Measurements from ENCODE around the gene SNX8.

SNX8 gene

DNA sequence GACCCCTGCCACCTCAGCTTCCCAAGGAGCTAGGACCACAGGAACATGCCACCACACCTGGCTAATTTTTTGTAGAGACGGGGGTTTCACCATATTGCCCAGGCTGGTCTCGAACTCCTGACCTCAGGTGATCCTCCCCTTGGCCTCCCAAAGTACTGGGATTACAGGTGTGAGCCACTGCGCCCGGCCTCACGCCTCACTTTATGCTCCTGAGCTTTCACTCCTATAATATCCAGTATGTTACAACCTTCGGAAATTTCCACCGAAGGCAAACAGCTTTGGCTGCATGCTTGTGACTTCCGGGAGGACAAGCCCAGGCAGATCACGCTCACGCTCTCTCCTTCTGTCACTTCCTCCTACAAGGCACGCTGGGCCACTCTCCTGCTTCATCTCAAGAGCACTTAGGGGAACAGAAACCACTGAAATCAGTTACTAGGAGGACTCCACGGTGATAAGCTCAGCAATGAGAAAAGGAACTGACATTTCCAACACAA lies 77.1 kb downstream of the SNX8 start:
- no peak overlapping the region for H3K4me3 ChIP-seq (replicated peaks; ENCODE audit: low read depth, low read length)
- TF ChIP-seq, protein P1, sequence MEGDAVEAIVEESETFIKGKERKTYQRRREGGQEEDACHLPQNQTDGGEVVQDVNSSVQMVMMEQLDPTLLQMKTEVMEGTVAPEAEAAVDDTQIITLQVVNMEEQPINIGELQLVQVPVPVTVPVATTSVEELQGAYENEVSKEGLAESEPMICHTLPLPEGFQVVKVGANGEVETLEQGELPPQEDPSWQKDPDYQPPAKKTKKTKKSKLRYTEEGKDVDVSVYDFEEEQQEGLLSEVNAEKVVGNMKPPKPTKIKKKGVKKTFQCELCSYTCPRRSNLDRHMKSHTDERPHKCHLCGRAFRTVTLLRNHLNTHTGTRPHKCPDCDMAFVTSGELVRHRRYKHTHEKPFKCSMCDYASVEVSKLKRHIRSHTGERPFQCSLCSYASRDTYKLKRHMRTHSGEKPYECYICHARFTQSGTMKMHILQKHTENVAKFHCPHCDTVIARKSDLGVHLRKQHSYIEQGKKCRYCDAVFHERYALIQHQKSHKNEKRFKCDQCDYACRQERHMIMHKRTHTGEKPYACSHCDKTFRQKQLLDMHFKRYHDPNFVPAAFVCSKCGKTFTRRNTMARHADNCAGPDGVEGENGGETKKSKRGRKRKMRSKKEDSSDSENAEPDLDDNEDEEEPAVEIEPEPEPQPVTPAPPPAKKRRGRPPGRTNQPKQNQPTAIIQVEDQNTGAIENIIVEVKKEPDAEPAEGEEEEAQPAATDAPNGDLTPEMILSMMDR (IDR thresholded peaks at IDR 0.05; ENCODE audit: low read depth, low read length, missing control alignments): no peak
- DNase-seq (ENCODE audit: extremely low read depth, low read depth): no peak

DNA sequence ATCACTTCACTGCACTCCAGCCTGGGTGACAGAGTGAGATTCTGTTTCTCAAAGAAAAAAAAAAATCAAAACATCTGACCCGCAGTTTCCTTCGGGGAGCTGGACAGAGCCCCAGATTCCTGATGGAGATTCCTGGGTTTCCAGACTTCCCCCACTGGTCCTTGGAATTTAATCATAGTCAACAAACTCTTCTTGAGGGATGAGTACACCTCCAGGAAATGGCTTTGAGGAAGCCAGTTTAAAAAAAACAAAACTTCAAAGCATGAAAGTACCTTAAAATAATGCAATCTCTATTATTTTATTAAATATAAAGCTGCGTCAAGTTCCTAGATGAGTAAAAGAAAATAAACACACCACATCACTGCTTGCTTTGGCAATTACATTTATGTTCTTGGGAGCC lies 80.3 kb downstream of the SNX8 start:
- DNase-seq (ENCODE audit: extremely low read depth, low read depth): no peak
- H3K4me3 ChIP-seq (replicated peaks; ENCODE audit: low read depth, low read length): no peak overlapping the region
- TF ChIP-seq, protein P1 (IDR thresholded peaks at IDR 0.05; ENCODE audit: low read depth, low read length, missing control alignments): no peak

DNA sequence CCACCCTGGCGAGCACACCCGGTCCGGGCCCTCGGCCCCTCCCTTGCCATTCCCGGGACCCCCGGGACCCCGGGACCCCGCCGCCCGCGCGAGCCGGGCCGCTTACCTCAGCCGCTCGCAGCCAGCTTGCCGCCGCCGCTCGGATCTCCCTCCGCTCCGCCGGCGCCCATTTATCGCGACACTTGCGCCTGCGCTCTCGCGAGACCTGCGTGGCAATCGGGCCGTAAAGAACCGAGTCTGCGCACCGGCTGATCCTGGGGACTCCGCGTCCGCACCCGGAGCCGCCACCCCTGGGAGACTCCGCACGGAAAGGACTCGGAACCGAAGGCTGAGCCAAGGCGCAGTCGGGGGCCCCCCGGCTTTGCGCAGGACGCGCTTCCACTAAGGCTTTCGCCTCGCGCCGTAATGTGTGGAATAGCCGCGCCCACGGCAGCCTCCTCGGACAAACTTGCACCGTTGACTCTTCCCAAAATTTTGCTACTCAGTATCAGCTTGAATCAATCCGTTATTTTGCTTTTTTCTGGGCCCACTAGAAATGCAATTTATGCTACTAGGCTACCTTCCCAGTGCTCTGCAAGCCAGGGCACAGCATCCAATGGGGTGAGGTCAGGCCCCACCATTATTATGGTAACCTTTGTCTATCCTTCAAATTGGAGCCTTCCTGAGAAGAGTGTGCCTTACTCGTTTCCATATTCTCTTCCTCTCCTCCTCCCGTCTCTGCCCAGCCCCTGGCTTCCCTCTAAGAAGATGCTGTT lies 81.3 kb downstream of the SNX8 start, which contains the start of gene MAD1L1:
MAD1L1 (minus strand) TSS at position 180 of the 755 bp plus-strand sequence. CDS start 2,812 bp downstream, outside the sequence.
- DNase-seq (ENCODE audit: extremely low read depth, low read depth): peak; percentile 64
- TF ChIP-seq, protein P1 (IDR thresholded peaks at IDR 0.05; ENCODE audit: low read depth, low read length, missing control alignments): no peak
- H3K4me3 ChIP-seq (replicated peaks; ENCODE audit: low read depth, low read length): peak within 1 kb of the TSS; percentile 83

GRCh38 chr7:2231992-2232765 lies 82.1 kb downstream of the SNX8 start:
- no peak for DNase-seq (ENCODE audit: extremely low read depth, low read depth)
- peak overlapping the region; percentile 83 for H3K4me3 ChIP-seq (replicated peaks; ENCODE audit: low read depth, low read length)
- TF ChIP-seq, protein P1 (IDR thresholded peaks at IDR 0.05; ENCODE audit: low read depth, low read length, missing control alignments): no peak

- H3K4me3 ChIP-seq (replicated peaks; ENCODE audit: low read depth, low read length): 0 out of 2 replicates have a peak overlapping the region, but pooled peaks have one; percentile 83
- TF ChIP-seq, protein P1 (IDR thresholded peaks at IDR 0.05; ENCODE audit: low read depth, low read length, missing control alignments): no peak
Observed at GRCh38 chr7:2230882-2231281, 83.4 kb downstream of the SNX8 start.

DNA sequence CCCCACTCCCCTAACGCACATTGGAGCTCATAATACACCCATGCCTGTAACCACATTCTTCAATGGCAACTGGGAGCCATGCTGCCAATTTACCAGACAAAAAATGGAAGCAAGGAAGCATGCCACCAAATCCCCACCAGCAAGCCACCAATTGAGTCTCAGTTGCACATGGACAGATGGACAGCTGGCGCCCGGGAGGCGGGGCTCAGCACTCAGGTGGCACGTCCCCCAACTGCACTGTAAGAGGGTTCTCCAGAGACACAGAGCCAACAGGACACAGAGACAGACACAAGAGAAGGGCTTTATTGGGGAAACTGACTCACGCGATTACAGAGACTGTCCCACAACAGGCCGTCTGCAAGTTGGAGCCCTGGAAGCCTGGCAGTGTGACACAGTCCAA lies 84.0 kb downstream of the SNX8 start:
- DNase-seq (ENCODE audit: extremely low read depth, low read depth): no peak
- H3K4me3 ChIP-seq (replicated peaks; ENCODE audit: low read depth, low read length): no peak overlapping the region
- TF ChIP-seq, protein P1 (IDR thresholded peaks at IDR 0.05; ENCODE audit: low read depth, low read length, missing control alignments): no peak

More at GRCh38 chr7:2230882-2231281, 83.4 kb downstream of the SNX8 start:
- DNase-seq (ENCODE audit: extremely low read depth, low read depth): no peak

All from HFF-Myc (cell line).